HG02642 (cell line): ENCODE results near the gene YBEY.
A peak's percentile ranks its signal among the peaks of the same experiment; 100 is the strongest.

Source experiments
- ATAC-seq: cut with Tn5 transposase; IDR thresholded peaks from one replicate; pipeline ENCODE4 v1.9.1; 2021; ENCODE audit warnings: mild to moderate bottlenecking; ENCODE audit not compliant: unreplicated experiment, poor library complexity

Gene YBEY

GRCh38 chr21:46324390-46325072 lies 38.4 kb downstream of the YBEY start:
- ATAC-seq, result peak; percentile 70

- peak; percentile 9 for ATAC-seq
These were observed 39.2 kb downstream of the YBEY start for GRCh38 chr21:46325073-46325912.

GRCh38 chr21:46326110-46326703 lies 40.1 kb downstream of the YBEY start:
- ATAC-seq, result no peak

GRCh38 chr21:46327711-46328110 lies 41.6 kb downstream of the YBEY start:
- ATAC-seq, result no peak

GRCh38 chr21:46328151-46328550 lies 42.0 kb downstream of the YBEY start:
- no peak for ATAC-seq

- ATAC-seq, result no peak
These were observed 43.7 kb downstream of the YBEY start for GRCh38 chr21:46329796-46330195.

GRCh38 chr21:46334351-46335140 lies 48.4 kb downstream of the YBEY start:
- ATAC-seq, result no peak

- no peak for ATAC-seq
These were observed 50.5 kb downstream of the YBEY start for GRCh38 chr21:46336603-46337002.

- ATAC-seq, result no peak
These were observed 54.9 kb downstream of the YBEY start for GRCh38 chr21:46340998-46341397.

GRCh38 chr21:46344219-46344915 lies 58.2 kb downstream of the YBEY start:
- no peak for ATAC-seq

- no peak for ATAC-seq
These were observed 59.7 kb downstream of the YBEY start for GRCh38 chr21:46345861-46346260.

- ATAC-seq, result no peak
These were observed 60.4 kb downstream of the YBEY start for GRCh38 chr21:46346296-46347202.

GRCh38 chr21:46347203-46347550 lies 61.0 kb downstream of the YBEY start:
- no peak for ATAC-seq
